ENCODE data around the gene RO60.
A peak's percentile ranks its signal among the peaks of the same experiment; 100 is the strongest.

RO60 gene

DNA sequence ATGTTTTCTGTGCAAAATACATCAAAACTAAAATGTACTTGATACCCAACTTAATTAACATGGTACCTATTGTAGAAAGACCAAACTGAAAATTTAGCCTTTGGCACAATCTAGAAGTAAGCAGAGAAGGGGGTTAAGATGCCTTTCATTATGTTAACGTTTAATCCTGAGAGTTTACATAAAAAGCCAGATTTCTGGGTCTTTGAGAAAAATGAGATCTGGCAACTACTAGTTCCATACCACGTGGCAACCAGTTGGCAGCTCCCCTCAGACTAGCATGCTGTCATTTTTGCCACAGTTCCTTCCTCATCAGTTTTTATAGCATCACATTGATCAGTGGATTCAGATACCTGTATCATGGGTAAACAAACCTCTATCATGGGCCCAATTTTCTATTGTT is 1.5 kb downstream of the RO60 start:
- no peak for DNase-seq (ENCODE audit: low spot score)

DNA sequence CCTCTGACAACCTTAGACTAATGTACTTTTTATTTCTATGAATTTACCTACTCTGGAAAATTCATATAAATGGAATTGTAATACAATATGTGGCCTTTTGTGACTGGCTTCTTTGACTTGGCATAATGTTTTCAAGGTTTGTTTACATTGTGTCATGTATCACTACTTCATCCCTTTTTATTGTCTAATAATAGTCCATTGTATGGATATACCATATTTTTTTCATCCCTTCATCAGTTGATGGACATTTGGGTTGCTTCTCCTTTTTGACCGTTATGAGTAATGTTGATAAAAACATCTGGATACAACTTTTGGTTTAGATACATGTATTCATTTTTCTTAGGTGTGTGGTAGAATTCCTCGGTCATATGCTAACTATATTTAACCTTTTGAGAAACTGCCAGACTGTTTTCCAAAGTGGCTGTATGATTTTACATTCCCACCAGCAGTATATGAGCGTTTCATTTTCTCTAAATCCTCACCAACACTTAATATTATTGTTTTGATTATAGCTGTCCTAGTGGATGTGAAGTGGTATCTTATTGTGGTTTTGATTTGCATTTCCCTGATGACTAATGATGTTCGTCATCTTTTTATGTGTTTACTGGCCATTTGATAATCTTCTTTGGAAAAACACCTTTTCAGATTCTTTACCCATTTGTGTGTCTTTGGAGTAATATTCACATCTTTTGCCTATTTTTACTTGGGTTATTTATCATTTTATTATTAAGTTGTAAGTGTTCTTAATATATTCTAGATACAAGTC is 3.5 kb downstream of the RO60 start:
- DNase-seq (ENCODE audit: low spot score), result no peak

- no peak for DNase-seq (ENCODE audit: low spot score)
Measured at GRCh38 chr1:193065954-193066353, 6.5 kb downstream of the RO60 start.

- no peak for DNase-seq (ENCODE audit: low spot score)
Measured at GRCh38 chr1:193066606-193067005, 7.2 kb downstream of the RO60 start.

GRCh38 chr1:193068013-193068412 is 8.6 kb downstream of the RO60 start:
- DNase-seq (ENCODE audit: low spot score), result no peak

- DNase-seq (ENCODE audit: low spot score), result no peak
Measured at GRCh38 chr1:193069748-193070385, 10.5 kb downstream of the RO60 start.

- DNase-seq (ENCODE audit: low spot score), result no peak
Measured at GRCh38 chr1:193070386-193070753, 11.0 kb downstream of the RO60 start.

GRCh38 chr1:193070942-193071341 is 11.5 kb downstream of the RO60 start:
- no peak for DNase-seq (ENCODE audit: low spot score)

- DNase-seq (ENCODE audit: low spot score), result no peak
Measured at GRCh38 chr1:193077991-193078390, 18.6 kb downstream of the RO60 start.

GRCh38 chr1:193079187-193079586 is 19.8 kb downstream of the RO60 start:
- DNase-seq (ENCODE audit: low spot score), result no peak

GRCh38 chr1:193083365-193084088 is 24.1 kb downstream of the RO60 start:
- DNase-seq (ENCODE audit: low spot score), result no peak

DNA sequence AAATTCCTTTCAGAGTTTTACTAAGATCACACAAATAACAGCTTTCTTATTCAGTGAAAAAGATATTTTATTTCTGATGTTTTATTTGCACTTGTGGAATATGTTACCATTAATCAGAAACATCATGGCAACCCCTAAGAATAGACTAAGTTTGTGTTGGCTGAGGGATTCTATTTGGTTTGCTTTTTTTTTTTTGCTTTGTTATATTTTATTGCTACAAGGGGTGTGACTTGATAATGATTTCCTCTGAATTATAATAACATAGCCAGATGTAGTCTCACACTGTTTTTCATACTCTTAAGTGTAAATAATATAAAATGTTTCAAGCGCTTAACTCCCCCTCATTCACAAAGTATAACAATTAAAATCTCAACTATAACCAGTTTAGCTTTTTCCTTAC is 25.9 kb downstream of the RO60 start:
- no peak for DNase-seq (ENCODE audit: low spot score)

DNA sequence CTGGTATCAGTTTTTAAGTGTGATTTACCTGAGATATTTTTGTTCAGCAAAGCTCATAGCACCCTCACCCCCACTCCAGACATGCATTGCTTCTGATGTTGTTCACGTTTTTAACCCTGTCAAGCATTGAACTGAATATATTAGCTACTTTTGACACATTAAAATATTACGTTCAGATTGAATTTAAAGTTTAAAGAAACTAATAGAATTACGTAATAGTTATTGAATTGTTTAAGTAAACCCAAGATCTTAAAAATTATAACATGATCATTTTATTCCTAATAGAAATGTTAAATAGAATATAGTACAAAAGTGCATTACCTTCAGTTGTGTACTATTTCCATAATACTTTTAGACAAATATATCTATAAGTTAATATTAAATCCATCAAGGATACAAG is 26.9 kb downstream of the RO60 start:
- no peak for DNase-seq (ENCODE audit: low spot score)

- DNase-seq (ENCODE audit: low spot score), result no peak
Measured at GRCh38 chr1:193087893-193088292, 28.5 kb downstream of the RO60 start.

- no peak for DNase-seq (ENCODE audit: low spot score)
Measured at GRCh38 chr1:193090865-193091264, 31.5 kb downstream of the RO60 start.

GRCh38 chr1:193094112-193094511 is 34.7 kb downstream of the RO60 start:
- no peak for DNase-seq (ENCODE audit: low spot score)

GRCh38 chr1:193102662-193103061 is 43.2 kb downstream of the RO60 start:
- no peak for DNase-seq (ENCODE audit: low spot score)

DNA sequence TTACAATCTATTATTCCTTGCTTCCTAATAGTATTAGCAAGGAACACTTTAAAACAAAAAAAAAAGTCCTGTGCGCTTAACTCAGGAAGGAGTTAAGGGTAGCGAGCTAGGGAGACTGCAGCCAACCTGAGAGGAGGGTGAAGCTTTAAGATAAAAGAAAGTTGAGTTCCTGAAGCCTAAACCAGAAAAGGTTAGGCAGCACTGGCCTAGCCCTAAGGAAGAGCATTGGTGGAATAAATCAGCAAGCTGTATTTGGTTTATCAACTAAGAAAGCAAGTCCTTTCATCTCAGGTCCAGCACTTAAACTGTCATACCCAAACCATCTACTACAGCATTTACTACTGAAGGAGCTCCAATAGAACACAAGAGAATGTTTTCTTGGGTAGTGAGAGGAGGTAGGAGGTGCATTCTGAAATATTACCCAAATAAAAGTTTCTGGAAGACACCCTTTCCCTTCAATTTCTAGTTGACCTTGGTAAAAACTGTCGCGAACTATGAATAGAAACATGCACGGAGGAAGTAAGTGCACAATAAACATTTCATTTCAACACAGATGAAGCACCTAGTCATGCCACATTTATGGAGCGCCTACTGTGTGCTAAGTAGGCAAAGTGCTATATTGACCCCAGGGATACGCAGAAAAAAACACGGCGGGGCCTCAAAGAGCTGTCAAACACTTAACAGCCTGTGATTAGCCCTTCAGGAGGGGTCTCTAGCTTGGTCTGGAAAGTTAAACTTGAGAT is 44.5 kb downstream of the RO60 start:
- DNase-seq (ENCODE audit: low spot score), result no peak

DNA sequence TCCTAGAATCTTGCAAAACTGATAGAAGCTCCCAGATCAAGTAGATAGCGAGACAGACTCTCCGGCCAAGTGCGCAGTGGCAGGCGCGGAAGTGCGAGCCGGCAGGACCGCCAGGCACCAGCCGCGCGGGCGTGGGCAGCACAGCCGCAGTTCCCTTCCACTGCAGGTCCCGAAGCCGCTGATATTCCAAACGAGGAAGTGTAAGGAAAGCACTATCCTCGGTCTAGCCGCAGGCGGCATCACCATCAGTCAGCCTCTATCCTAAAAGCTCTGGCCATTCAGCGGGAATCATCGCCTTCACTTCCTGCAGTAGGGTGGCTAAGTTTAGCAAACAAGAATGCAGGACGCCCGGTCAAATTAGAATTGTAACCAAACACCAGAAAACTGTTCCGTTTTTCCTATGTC is 45.1 kb downstream of the RO60 start:
- no peak for DNase-seq (ENCODE audit: low spot score)

DNA sequence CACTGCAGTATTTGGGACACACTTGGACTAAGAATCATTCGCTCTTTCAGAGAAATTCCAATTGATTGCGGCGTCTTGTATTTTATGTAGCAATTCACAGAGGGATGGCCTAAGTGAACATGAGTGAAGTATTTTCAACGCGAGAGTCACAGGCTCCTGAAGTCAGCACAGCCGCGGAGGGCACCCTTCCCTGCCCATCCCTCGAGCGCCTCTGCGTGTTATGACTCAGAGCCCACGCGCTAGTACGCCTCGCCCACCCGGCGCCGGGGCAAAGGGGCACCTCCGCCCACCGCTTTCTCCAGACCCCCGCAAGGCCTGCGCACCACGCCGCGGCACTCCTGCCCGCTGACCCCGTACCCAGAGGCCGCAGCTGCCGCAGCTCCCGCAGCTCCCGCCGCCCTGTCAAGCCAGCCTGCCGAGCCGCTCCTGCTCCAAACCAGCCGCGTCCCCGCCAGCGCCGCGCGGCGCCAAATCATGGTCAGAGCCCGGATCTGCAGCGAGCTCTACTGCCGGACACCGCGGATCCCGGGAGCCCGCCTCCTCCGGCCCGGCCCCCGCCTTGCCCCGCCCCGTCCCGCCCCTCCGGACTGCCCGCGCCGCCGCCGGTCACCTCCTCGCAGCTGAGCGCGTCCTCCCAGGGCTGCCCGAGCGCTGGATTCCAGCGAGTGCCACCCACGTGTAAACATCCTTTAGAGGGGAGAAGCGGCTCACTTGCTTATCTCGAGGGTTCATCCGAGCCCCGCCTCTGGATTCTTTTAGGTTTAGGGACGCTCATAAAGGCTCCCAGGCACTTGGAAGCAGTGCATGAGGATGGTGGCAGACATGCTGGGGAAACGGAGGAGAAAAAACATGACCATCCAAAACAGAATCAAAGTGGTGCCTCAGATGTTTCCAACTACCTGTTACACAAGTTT is 45.8 kb downstream of the RO60 start, which contains the start of gene GLRX2:
Gene GLRX2 (minus strand): TSS at position 508 of the 914 bp plus-strand sequence. CDS start 32 bp downstream, at position 476.
- peak; percentile 44 for DNase-seq (ENCODE audit: low spot score)

- DNase-seq (ENCODE audit: low spot score), result no peak
Measured at GRCh38 chr1:193105821-193106177, 46.4 kb downstream of the RO60 start.

All from CD4-positive, alpha-beta T cell treated with Interleukin-6 at 100 ng/mL for 8 hours (primary cell).